Esophagus squamous epithelium (tissue), 5 donors: Measurements from ENCODE around the gene ASIC3. TPM values are rescaled to one million over a fixed set of nuclear protein-coding genes. Genes with fewer than 3 reads are reported as not detected.

Experiments used
- DNase-seq: peaks from one replicate; lab custom pipeline; 2025; lab: John Stamatoyannopoulos, UW
- H3K27ac ChIP-seq, 4 donors: fragments of 200-600 bp; sonication (generic); one replicate each; pipeline ENCODE4 v1.5.1; 2016 to 2019; ENCODE audit warnings: mild to moderate bottlenecking in 1 of 4
- H3K27me3 ChIP-seq, 4 donors: fragments of 200-600 bp; sonication (generic); 1 replicate in 3 of 4; 2 replicates in 1 of 4; pipeline versions ENCODE4 v1.5.1 to v1.6.0; 2017 to 2021; ENCODE audit warnings: antibody characterized with exemption in 1 of 4
- H3K36me3 ChIP-seq, 3 donors: fragments of 200-600 bp; sonication (generic); one replicate each; pipeline ENCODE4 v1.5.1; 2016 to 2019
- H3K4me1 ChIP-seq, 3 donors: fragments of 200-600 bp; sonication (generic); one replicate each; pipeline ENCODE4 v1.5.1; 2017 to 2019
- H3K4me3 ChIP-seq, 4 donors: fragments of 200-600 bp; sonication (generic); 1 replicate in 3 of 4; 2 replicates in 1 of 4; pipeline ENCODE4 v1.5.1; 2016 to 2019; ENCODE audit warnings: mild to moderate bottlenecking in 2 of 4, moderate library complexity in 1 of 4
- H3K9me3 ChIP-seq, 3 donors: fragments of 200-600 bp; sonication (generic); one replicate each; pipeline ENCODE4 v1.5.1; 2016 to 2019
- CTCF ChIP-seq, 6 experiments: fragments of 450-650 bp in 4 of 6; fragments of 200-600 bp in 2 of 6; sonication (generic) in 2 of 6; IDR thresholded peaks; one replicate each; pipeline ENCODE4 v1.5.1; 2016 to 2019; ENCODE audit warnings: antibody characterized with exemption in 6 of 6, mild to moderate bottlenecking in 4 of 6, moderate library complexity in 4 of 6
- POLR2A ChIP-seq, 4 donors: fragments of 450-650 bp; IDR thresholded peaks; one replicate each; pipeline ENCODE4 v1.6.1; 2017; ENCODE audit warnings: antibody characterized with exemption in 4 of 4, mild to moderate bottlenecking in 4 of 4, moderate library complexity in 3 of 4
- WGBS, 2 donors: methylation state at CpG; one replicate each; pipeline ENCODE4 v1.1.5; 2018; 5-methylcytosine and 5-hydroxymethylcytosine counted together
- intact Hi-C: fragments of 100-400 bp; cut with DNase I; formaldehyde crosslinking; loops from one replicate; pipeline ENCODE4 v1.15.0; 2022
- total RNA-seq, 4 donors: library from RNA; depleted of rRNA; stranded (reverse); fragments of >200 nt; gene quantifications; one replicate each; pipeline ENCODE4 v1.1.0, GENCODE V29; 2016
- donor health status: DM: yes; HTN: yes; CAD: no.

ASIC3 gene
- total RNA-seq, 4 donors from 2014 or later, result 0.40 to 0.95 TPM; not detected in 2

GRCh38 chr7:151016942-151017341 lies 31.4 kb upstream of the ASIC3 start:
- DNase-seq, result no peak
- Histone ChIP-seq H3K4me1 (peaks cover 23 to 63% (median 29%) of the 10 kb centered on the region in 3 donors), H3K36me3 (no peaks in the 10 kb centered on the region), H3K27ac (no peak overlapping the region), H3K4me3 (no peak overlapping the region), H3K27me3 (peaks cover 0 to 94% (median 7%) of the 10 kb centered on the region in 4 donors), H3K9me3 (no peaks in the 10 kb centered on the region)
- TF ChIP-seq CTCF (IDR thresholded peaks at IDR 0.05), result no peak
- TF ChIP-seq POLR2A (IDR thresholded peaks at IDR 0.05), result no peak
- WGBS, 2 donors, result 91% methylated on average over 10 to 12 of the region's 15 CpGs
- intact Hi-C loops, result no loop called here

DNA sequence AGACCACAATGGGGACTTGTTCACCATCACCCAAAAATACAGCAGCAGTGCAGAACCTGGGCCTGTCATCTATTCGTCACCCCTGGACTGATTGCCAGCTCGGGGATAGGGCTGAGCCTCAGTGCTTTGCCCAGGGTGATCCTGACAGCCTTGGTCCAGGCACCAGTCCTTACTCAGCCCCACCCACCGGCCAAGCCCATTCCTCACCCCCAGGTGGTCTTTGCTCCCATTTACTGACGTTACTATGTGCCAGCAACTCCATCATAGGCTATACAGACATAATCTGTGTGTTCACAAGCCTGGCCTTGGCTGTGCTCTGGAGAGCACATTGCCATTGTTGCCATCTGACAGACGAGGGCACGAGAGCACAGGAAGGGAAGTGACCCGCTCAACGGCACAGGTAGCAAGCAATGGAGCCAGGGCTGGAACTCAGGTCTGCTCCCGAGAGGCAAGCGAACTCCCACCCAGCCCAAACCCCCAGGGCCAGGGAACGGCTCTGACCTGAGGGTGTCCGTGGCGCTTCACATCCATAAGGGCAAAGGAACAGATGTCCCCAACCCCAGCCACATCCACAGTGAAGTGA lies 30.9 kb upstream of the ASIC3 start:
- H3K4me3 ChIP-seq, result peak overlapping the region in 2 of 4 donors; percentile 38 to 60
- no peak for DNase-seq
- no peaks in the 10 kb centered on the region for H3K9me3 ChIP-seq
- H3K36me3 ChIP-seq, result no peaks in the 10 kb centered on the region
- intact Hi-C loops, result no loop called here
- H3K27me3 ChIP-seq, result peaks cover 0 to 89% (median 7%) of the 10 kb centered on the region in 4 donors
- no peak overlapping the region for H3K27ac ChIP-seq
- 65 to 71% methylated on average over 4 of the region's 13 CpGs for WGBS, 2 donors
- peaks cover 23 to 58% (median 29%) of the 10 kb centered on the region in 3 donors for H3K4me1 ChIP-seq
- no peak for TF ChIP-seq CTCF (IDR thresholded peaks at IDR 0.05)
- TF ChIP-seq POLR2A (IDR thresholded peaks at IDR 0.05), result no peak

DNA sequence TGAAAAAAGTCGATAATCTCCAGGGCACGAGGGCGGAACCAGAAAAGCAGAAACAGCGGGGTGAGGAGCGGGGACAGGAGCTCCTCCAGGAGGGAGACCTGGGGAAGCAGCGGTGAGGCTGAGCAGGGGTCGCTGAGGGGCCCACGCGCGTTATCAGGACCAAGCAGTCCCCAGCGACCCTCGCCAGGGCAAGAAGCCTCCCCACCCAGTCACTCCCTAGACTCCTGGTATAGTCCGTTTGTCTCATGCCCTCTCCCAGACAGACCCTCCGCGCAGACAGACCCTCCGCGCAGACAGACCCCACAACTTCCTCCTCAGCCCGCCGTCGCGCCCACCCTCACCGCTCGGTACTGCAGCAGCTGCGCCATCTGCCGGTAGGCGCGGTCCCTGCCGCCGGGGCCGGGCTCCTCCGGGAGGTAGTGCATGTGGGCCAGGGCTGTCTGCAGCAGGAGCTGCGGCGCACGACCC lies 30.3 kb upstream of the ASIC3 start:
- no peak for DNase-seq
- Histone ChIP-seq H3K9me3 (no peaks in the 10 kb centered on the region), H3K27ac (no peak overlapping the region), H3K4me1 (peaks cover 21 to 52% (median 28%) of the 10 kb centered on the region in 3 donors), H3K4me3 (peak overlapping the region in 3 of 4 donors; percentile 16 to 60 (median 38)), H3K36me3 (no peaks in the 10 kb centered on the region), H3K27me3 (peaks cover 0 to 84% (median 7%) of the 10 kb centered on the region in 4 donors)
- intact Hi-C loops, result no loop called here
- TF ChIP-seq POLR2A (IDR thresholded peaks at IDR 0.05) (no peak), CTCF (IDR thresholded peaks at IDR 0.05) (peak; percentile 78 to 92 (median 86))
- 5 to 9% methylated on average over 22 to 24 of the region's 34 CpGs for WGBS, 2 donors

DNA sequence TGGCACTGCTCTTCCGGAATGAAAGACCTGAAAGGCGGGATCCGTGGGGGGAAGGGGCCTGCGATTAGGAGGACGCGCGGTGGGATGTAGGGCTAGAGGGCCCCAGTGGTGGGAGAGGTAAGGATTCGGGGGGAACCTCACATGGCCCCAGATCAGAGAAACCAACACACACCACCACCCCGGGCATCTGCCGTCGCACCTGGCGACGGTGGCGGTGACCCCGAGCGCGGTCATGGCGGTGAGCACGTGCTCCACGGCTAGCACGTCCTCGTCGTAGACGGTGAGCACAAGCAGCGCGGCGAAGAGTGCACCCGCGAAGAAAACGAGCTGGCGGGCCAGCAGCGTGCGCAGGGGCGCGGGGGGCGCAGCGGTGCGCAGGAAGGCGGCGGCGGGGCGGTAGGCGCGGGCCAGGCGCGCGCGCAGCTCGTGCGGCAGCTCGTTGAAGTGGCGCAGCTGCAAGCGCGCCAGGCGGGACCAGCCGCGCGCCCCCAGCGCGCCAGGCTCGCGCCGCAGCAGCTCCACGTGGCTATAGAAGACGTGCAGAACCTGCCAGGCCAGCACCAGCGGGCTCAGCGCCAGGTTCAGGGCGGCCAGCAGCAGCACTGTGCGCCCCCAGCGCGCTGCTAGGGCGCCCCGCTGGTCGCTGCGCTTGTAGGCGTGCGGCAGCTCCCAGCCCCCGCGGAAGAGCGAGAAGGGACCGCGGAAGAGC lies 29.8 kb upstream of the ASIC3 start:
- Histone ChIP-seq H3K4me3 (peak overlapping the region in 3 of 4 donors; percentile 16 to 60 (median 38)), H3K27me3 (peaks cover 0 to 78% (median 4%) of the 10 kb centered on the region in 4 donors)
- DNase-seq, result no peak

More for the DNA sequence above, 29.8 kb upstream of the ASIC3 start:
- peaks cover 15 to 46% (median 22%) of the 10 kb centered on the region in 3 donors for H3K4me1 ChIP-seq
- TF ChIP-seq POLR2A (IDR thresholded peaks at IDR 0.05) (no peak), CTCF (IDR thresholded peaks at IDR 0.05) (peak in 2 of 6 experiments; percentile 3 to 6)
- intact Hi-C loops, result no loop called here
- H3K9me3 ChIP-seq, result no peaks in the 10 kb centered on the region
- H3K36me3 ChIP-seq, result no peaks in the 10 kb centered on the region
- H3K27ac ChIP-seq, result peak overlapping the region in 1 of 4 donors; percentile 6
- WGBS, 2 donors, result 0 to 4% methylated on average over 17 to 22 of the region's 82 CpGs
